ENCODE data around the gene LRIG1.

DNA sequence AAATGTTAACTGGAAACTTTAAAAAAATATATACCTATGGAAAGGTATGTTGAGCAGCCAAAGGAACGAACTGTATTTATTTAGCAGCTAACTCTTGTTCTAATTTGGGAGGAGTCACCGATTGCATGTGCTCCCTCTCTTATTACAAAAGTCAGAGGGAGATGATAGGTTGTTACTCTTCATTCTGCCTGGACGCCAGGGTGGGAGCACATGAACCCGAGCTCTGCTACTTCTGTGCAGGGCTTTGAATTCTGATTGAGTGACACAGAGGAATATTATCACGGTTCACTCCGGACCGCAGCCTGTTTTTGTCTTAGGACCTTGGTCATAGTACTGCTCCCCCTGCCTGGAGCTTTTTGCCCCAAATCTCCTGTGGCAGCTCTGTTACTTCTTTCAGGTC is 36.9 kb upstream of the LRIG1 start:
- TF ChIP-seq POLR2A (IDR thresholded peaks at IDR 0.05; ENCODE audit: low read depth, low read length) (no peak), TAF1 (IDR thresholded peaks at IDR 0.05; ENCODE audit: borderline replicate concordance, low read depth, low read length) (no peak)

Data from GM12892 (cell line).